GM12874 (cell line): ENCODE measurements around the gene DYNLL2.

Experiments
- CTCF ChIP-seq: IDR thresholded peaks from 2 replicates; pipeline ENCODE4 v1.5.1; 2011; ENCODE audit warnings: low read depth, mild to moderate bottlenecking, control low read depth, low read length, moderate library complexity; ENCODE audit not compliant: insufficient read depth

The DYNLL2 gene

GRCh38 chr17:58082870-58083490 is at the start of gene DYNLL2:
TSS of gene DYNLL2 (plus strand) at chr17:58083419. CDS start at chr17:58087091, 3,672 bp downstream.
- no peak for TF ChIP-seq CTCF

GRCh38 chr17:58039975-58040374 is 43.2 kb upstream of the DYNLL2 start:
- no peak for TF ChIP-seq CTCF

GRCh38 chr17:58040386-58040785 is 42.8 kb upstream of the DYNLL2 start:
- TF ChIP-seq CTCF = no peak

GRCh38 chr17:58041161-58041560 is 42.1 kb upstream of the DYNLL2 start:
- TF ChIP-seq CTCF = no peak

- TF ChIP-seq CTCF = no peak
Measured at GRCh38 chr17:58043221-58044181, 39.7 kb upstream of the DYNLL2 start.

- no peak for TF ChIP-seq CTCF
Measured at GRCh38 chr17:58046239-58047094, 36.8 kb upstream of the DYNLL2 start.
